HUES48 (cell line): ENCODE data around the gene MMAB.

Experiments
- H3K27ac ChIP-seq: one replicate; pipeline ENCODE4 v1.7.0; 2013; ENCODE audit warnings: low read depth, low read length, inconsistent platforms
- H3K27me3 ChIP-seq: 2 replicates; pipeline ENCODE4 v1.6.1; 2013; ENCODE audit warnings: mild to moderate bottlenecking, low read length; ENCODE audit not compliant: control insufficient read depth, insufficient read depth
- H3K36me3 ChIP-seq: 2 replicates; pipeline ENCODE4 v1.6.1; 2013; ENCODE audit warnings: low read length; ENCODE audit not compliant: control insufficient read depth, insufficient read depth
- H3K4me1 ChIP-seq: 2 replicates; pipeline ENCODE4 v1.6.1; 2013; ENCODE audit warnings: mild to moderate bottlenecking, low read length; ENCODE audit not compliant: control insufficient read depth, insufficient read depth
- H3K4me3 ChIP-seq: 2 replicates; pipeline ENCODE4 v1.5.1; 2013; ENCODE audit warnings: mild to moderate bottlenecking, low read depth, low read length
- H3K9ac ChIP-seq: 2 replicates; pipeline ENCODE4 v1.6.1; 2013; ENCODE audit warnings: mild to moderate bottlenecking, low read depth, low read length, moderate library complexity
- H3K9me3 ChIP-seq: 2 replicates; pipeline ENCODE4 v1.6.1; 2013; ENCODE audit warnings: low read length; ENCODE audit not compliant: control insufficient read depth, insufficient read depth

The MMAB gene

GRCh38 chr12:109601557-109601956 is 28.3 kb upstream of the MMAB start:
- Histone ChIP-seq H3K4me3 (no peak overlapping the region), H3K36me3 (no peaks in the 10 kb centered on the region), H3K4me1 (peaks cover 10% of the 10 kb centered on the region), H3K9ac (no peak overlapping the region), H3K9me3 (no peaks in the 10 kb centered on the region), H3K27me3 (no peaks in the 10 kb centered on the region), H3K27ac (no peak overlapping the region)

DNA sequence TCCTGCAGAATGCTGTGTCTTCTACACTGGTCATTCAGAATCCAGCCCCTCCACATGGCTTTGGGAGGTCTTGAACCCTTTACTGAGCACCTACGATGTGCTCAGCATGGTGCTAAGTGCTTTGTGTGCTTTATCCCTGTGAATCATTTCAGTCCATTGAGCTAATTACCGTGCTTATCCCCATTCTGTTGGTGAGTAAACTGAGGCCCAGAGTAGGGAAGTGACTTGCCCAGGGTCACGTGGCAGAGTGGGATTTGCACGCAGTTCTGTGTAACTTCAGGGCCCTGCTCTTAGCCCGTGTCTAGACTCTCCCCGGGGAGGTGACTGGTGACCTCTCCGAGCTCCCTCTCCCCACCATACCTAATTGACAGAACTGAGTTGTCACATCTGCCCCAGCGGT is 27.7 kb upstream of the MMAB start:
- Histone ChIP-seq H3K4me3 (no peak overlapping the region), H3K9me3 (no peaks in the 10 kb centered on the region), H3K27me3 (no peaks in the 10 kb centered on the region), H3K36me3 (no peaks in the 10 kb centered on the region), H3K4me1 (peaks cover 6% of the 10 kb centered on the region), H3K9ac (no peak overlapping the region), H3K27ac (no peak overlapping the region)

- Histone ChIP-seq H3K4me3 (no peak overlapping the region), H3K27me3 (no peaks in the 10 kb centered on the region), H3K9ac (no peak overlapping the region), H3K27ac (no peak overlapping the region), H3K4me1 (peaks cover 6% of the 10 kb centered on the region), H3K36me3 (no peaks in the 10 kb centered on the region), H3K9me3 (no peaks in the 10 kb centered on the region)
Observed at GRCh38 chr12:109600481-109600880, 27.2 kb upstream of the MMAB start.

DNA sequence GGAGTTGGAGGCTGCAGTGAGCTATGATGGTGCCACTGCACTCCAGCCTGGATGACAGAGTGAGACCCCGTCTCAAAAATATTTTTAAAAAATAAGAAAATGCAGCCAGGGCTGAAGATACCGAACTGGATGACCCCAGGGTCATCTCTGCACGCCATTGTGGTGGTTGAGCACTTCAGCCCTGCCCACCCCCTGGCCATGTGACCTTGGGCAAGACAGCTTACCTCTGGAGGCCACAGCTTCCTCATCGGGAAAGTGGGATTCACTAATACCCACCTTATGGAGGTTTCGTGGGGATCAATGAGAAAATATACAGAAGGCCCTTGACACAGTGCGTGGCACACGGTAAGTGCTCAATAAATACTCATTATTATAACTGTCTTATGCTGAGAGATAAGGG is 25.8 kb upstream of the MMAB start:
- no peak overlapping the region for H3K27ac ChIP-seq
- H3K4me3 ChIP-seq, result no peak overlapping the region
- no peaks in the 10 kb centered on the region for H3K9me3 ChIP-seq
- no peak overlapping the region for H3K9ac ChIP-seq
- H3K4me1 ChIP-seq, result peaks cover 6% of the 10 kb centered on the region
- no peaks in the 10 kb centered on the region for H3K27me3 ChIP-seq
- peaks cover 8% of the 10 kb centered on the region for H3K36me3 ChIP-seq

- peaks cover 10% of the 10 kb centered on the region for H3K36me3 ChIP-seq
- H3K27ac ChIP-seq, result no peak overlapping the region
- H3K27me3 ChIP-seq, result no peaks in the 10 kb centered on the region
- no peaks in the 10 kb centered on the region for H3K9me3 ChIP-seq
- peaks cover 6% of the 10 kb centered on the region for H3K4me1 ChIP-seq
- H3K4me3 ChIP-seq, result no peak overlapping the region
- no peak overlapping the region for H3K9ac ChIP-seq
Observed at GRCh38 chr12:109598428-109598854, 25.1 kb upstream of the MMAB start.

GRCh38 chr12:109597795-109598427 is 24.6 kb upstream of the MMAB start:
- no peak overlapping the region for H3K9ac ChIP-seq
- no peak overlapping the region for H3K4me3 ChIP-seq
- H3K27ac ChIP-seq, result no peak overlapping the region

DNA sequence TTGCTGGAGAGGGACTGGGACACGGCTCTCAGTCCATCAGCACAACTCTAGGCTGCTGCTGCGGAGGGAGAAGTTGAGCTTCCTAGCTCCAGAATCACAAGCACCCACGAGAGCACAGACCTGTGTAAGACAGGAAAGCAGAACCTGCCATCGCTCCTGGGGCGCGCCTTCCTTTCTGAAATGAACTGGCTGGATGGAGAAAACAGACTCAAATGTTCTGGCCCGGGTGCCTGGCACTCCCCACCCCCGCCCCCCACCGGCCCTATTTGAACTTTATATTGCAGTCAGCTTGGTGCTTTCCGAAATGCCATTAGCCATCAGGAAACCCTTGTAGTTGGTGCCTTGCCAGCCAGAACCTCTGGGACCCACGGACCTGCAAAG is 24.1 kb upstream of the MMAB start:
- H3K4me3 ChIP-seq, result no peak overlapping the region
- no peaks in the 10 kb centered on the region for H3K9me3 ChIP-seq
- H3K27me3 ChIP-seq, result no peaks in the 10 kb centered on the region
- H3K36me3 ChIP-seq, result peaks cover 14% of the 10 kb centered on the region
- H3K9ac ChIP-seq, result no peak overlapping the region
- no peak overlapping the region for H3K27ac ChIP-seq
- H3K4me1 ChIP-seq, result peaks cover 6% of the 10 kb centered on the region

More at GRCh38 chr12:109597795-109598427, 24.6 kb upstream of the MMAB start:
- no peaks in the 10 kb centered on the region for H3K27me3 ChIP-seq
- peaks cover 14% of the 10 kb centered on the region for H3K36me3 ChIP-seq
- H3K9me3 ChIP-seq, result no peaks in the 10 kb centered on the region
- H3K4me1 ChIP-seq, result peaks cover 6% of the 10 kb centered on the region

GRCh38 chr12:109596418-109597244 is 23.3 kb upstream of the MMAB start:
- Histone ChIP-seq H3K36me3 (peaks cover 21% of the 10 kb centered on the region), H3K4me1 (peaks cover 6% of the 10 kb centered on the region), H3K27me3 (no peaks in the 10 kb centered on the region), H3K4me3 (no peak overlapping the region), H3K9me3 (no peaks in the 10 kb centered on the region), H3K27ac (no peak overlapping the region), H3K9ac (no peak overlapping the region)

GRCh38 chr12:109595321-109595902 is 22.1 kb upstream of the MMAB start:
- Histone ChIP-seq H3K9ac (no peak overlapping the region), H3K36me3 (peaks cover 28% of the 10 kb centered on the region), H3K4me1 (peaks cover 6% of the 10 kb centered on the region), H3K9me3 (no peaks in the 10 kb centered on the region), H3K27me3 (no peaks in the 10 kb centered on the region), H3K27ac (no peak overlapping the region), H3K4me3 (no peak overlapping the region)

DNA sequence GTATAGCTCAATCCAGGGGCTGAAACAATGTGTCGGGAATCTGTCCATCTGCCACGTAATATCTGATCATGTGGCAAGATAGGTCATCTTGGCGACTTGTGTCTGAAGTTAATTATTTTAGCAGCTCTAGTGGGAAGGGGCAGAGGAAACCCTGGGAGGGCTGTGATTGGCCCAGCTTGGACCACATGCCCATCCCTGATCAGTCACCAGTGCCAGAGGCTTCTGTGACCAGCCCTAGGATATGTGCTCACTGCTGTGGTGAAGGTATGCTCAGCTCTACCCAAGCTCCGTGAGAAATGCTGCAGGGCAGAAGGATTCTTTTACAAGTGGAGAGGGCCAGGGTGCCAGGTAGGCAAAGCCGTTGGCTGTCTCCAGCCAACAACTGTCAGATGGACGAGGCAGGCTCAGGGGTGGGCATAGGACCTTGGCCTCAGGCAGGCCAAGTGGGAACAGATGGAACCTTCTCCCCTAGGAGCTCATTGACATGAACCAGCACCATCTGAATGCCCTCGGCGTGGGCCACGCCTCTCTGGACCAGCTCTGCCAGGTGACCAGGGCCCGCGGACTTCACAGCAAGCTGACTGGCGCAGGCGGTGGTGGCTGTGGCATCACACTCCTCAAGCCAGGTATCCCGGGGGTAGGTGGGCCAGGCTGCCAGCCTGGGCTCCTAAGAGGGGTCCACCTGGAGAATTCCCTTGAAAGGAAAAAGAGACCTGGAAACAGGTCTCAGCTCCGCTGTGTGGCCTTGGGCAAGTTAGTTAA is 21.4 kb upstream of the MMAB start:
- no peak overlapping the region for H3K9ac ChIP-seq
- peaks cover 28% of the 10 kb centered on the region for H3K36me3 ChIP-seq
- no peak overlapping the region for H3K4me3 ChIP-seq
- H3K27ac ChIP-seq, result no peak overlapping the region
- H3K9me3 ChIP-seq, result no peaks in the 10 kb centered on the region
- peaks cover 6% of the 10 kb centered on the region for H3K4me1 ChIP-seq
- H3K27me3 ChIP-seq, result no peaks in the 10 kb centered on the region
